GM19240 (cell line): Measurements from ENCODE around the gene GMCL2.

ENCODE experiments used
- DNase-seq: peaks from one replicate; pipeline ENCODE4 v3.0.0; 2011; ENCODE audit warnings: low spot score; ENCODE audit not compliant: insufficient read length

GMCL2 gene

DNA sequence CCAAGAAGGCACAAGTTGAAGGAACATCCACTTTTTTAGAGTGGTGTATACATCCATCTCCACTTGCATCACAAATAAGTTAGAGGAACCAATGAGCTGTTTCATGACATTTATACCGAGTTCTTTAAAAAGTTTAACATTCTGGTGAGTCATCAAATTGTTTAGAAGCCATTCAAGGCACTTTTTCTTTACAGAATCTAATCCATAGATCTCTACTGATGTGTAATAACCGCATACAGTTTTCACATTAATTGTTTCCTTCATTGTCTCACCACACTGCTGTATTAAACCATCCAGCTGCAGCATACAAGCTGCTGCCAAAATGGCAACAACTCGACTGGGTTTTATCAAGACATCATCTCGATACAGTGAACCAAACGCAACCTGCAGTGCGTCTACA, 744 bp downstream of the GMCL2 start:
- DNase-seq, result no peak

DNA sequence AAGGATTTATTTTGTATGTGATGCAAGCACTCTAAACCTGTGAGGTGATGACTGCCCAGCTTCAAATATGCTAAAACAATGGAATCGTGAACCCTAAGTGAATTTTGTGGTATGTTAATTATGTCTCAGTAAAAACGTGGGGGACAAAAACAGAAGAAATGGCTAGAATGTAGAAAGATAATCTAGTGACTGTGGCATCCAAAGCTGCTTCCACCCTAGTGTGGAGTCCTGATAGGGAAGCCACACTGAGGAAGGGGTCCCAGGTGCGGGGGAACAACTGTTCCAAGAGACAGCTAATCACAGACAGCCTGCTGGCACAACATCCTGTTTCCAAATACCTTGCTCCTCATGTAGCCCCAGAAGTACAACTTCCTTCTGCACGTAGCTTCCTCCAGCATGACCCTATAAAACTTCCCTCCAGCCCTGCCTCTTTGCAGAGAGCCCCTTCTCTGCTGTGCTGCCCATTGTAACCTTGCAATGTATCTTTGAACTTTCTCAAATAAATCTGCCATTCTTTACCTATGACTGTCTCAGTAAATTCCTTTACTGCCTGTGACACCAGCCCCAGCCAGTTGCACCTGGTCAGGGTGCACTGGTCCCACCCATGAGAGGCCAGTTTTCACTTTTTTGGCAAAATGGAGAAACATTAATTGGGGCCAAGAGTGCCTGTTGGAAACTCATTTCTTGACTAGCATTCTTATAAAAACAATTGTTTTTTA, 4.9 kb downstream of the GMCL2 start:
- DNase-seq, result no peak

DNA sequence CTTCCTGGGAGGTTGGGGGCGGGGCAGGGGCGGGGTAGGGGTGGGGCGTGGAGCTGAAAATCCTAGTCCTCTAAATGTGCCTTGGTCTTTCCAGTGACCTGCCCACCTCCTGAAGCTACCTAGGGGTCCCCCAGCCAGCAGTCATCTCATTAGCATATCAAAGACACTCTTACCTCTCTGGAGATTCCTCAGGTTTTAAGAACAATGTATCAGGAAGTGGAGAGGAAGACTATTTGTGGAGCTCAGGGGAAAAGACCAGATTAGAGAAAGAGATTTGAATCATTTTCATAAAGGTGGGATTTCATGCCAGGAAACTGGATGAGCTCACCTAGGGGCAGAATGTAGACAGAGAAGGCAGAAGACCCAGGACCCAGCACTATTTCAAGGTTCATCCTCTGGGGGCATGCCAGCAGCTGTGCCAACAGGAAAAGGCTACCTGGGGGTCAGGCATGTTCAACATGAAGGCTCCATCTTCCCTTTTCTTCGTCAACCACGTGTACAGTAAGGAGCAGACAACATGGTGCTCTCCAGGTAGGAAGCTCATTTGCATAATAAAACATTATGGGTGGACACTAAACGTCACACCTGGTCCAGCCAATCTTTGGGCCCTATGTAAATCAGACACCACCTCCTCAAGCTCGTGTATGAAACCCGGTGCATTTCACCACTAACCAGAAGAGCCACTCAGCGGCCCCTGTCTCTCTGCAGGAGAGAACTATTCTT, 6.9 kb downstream of the GMCL2 start:
- DNase-seq, result no peak

DNA sequence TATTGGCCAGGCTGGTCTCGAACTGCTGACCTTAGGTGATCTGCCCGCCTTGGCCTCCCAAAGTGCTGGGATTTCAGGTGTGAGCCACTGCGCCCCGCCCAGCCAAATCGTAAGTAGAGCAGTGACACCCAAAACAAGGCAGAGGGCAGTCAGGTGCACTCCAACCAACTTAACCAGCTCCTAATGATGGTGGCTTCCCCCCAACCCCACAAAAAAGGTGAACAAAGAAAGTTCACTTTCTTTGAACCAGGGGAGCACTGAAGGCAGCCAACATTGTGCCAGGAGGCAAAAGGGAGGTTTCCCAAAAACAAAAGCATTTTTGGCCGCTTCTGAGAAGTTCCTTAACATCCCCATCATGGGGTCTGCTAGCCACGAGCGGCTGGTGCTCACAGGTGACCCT, 9.6 kb downstream of the GMCL2 start:
- DNase-seq, result no peak

DNA sequence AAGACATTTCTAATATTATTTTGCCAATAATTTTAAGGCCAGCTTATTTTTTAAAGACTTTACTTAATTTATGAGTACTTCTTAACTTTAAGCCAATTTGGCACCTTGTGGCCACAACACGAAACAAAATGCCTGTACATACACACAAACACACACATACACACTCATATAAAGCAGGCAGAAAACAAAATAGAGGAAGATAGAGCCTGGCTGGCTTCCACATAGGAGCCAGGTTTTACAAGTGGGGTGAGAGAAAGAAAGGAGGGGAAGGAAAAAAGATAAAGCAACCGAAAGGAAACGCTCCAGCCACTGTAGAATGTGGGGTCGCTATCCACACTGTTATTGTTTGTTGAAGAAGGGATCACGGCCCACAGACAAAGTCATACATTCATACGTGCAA, 10.4 kb downstream of the GMCL2 start:
- no peak for DNase-seq

DNA sequence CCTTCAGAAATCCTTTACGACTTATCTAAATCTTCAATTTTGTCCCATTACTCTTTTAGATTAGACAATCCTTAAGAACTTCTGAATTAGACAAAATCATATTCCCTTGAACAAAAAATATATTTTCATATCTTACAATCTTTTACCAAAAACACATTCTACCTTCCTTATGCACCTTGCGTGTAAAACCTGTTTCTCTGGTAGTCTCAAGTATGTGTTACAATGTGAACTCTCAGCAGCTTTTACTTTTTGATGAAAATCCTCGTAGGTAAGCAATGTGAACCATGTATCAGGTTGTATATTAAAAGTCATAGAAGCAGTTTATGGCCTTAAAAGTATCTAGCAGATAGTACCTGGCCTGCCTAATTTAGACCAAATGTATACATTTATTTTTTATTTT, 12.7 kb downstream of the GMCL2 start:
- no peak for DNase-seq

DNA sequence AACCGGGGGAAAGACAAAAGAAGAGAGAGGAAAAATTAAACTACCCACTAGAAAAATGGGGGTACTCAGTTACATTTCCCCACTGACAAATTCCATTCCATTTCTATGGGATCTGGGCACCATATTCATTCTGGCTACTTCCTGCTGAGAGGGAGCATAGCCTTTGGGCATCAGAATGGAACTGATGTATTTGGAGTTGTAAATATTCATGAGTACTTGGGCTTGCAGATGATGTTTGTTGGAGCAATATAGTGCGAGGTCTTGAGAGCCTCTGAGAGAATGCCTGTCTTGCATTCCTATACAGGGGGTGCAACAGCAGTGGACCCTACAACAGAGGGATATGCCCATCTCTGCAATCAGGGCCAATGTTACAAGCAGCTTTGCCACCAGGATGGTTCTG, 16.7 kb downstream of the GMCL2 start:
- DNase-seq, result no peak

DNA sequence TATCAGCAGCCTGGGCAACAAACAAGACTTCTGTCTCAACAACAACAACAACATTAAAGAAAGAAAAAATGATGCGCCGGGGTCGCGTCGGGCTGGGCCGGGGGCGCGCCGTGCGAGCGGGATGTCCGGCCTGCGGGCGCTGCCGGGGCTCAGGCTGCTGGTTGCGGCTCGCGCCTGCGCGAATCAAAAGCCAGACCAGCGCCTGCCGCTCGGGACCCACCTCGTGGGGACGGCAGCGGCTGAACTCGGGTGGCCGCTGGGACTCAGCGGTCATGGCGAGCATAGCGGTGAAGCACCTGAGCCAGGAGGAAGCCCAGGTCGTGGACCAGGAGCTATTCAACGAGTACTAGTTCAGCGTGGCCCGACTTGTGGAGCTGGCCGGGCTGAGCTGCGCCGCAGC, 21.6 kb downstream of the GMCL2 start:
- DNase-seq, result no peak

DNA sequence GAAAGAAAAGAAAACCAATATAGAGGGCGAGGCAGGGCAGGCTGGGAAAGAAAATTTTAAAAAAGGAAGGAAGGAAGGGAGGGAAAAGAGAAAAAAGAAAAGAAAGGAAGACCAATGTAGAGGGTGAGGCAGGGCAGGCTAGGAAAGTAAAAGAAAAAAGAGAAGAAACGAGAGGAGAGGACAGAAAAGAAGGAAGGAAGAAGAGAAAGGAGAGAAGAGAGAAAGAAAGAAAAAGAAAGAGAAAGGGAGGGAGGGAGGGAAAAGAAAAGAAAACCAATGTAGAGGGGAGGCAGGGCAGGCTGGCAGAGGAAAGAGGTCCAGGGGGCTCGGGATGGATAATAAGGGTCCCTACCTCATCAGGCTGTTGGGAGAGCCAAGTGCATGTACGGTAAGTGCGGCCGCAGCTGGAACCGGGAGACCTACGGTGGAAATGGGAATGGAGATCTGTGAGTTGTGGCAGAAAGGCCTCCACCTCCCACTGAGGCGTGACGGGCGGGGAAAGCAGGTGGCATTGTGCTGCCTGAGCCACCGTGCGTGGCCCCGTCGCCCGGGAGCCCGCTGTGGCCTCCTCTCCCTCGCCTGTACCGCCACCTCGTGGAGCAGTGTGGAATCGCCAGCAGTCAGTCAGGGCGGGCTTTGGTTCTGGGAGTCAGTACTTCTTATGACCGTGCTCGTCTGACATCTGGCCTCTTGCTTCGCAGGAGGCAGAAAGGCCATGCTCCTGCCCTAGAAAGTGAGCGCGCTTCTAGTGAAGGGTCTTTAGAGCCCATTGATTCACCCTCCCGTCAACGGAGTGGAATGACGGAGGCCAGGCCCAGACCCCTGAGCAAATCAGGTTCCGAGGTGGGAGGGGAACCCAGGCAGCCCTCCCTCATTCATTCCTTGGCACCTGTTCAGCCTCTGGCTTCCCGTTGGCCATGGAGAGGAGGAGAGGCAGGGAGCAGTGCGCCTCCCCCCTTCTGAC, 23.1 kb downstream of the GMCL2 start:
- peak; percentile 94 for DNase-seq

DNA sequence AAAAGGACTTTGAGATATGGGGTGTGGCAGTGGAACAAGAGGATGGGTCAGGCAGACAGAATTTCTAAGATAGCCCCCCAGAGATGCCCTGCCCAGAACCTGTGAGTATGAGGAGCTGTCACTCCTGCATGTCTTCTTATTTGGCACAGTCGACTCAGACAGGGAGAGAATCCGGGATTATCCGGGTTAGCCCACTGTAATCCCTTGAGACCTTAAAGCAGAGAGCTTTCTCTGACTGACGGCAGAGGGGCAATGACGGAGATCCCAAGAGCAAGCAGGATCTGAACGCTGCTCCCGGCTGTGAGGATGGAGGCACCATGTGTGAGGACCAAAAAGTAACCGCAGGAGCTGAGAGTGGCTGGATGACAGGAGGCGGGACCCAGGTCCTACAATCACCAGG, 24.7 kb downstream of the GMCL2 start:
- no peak for DNase-seq

DNA sequence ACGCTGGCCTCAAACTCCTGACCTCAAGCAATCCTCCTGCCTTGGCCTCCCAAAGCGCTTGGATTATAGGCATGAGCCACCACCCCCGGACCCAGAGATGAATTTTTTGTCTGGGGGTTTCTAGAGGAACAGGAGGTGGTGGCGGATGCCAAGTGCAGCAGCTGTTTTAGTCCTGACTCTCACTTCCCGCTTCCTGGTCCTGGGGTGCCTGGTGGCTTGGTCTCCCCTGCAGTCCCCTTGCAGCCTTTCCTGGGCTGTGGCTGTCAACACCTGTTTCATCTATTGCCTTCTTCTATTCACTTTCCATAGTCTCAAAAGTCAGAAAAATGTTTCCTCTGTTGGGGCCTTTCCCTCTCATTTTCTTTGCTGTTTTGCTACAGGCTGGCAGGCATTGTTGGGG, 27.0 kb downstream of the GMCL2 start:
- DNase-seq, result no peak

DNA sequence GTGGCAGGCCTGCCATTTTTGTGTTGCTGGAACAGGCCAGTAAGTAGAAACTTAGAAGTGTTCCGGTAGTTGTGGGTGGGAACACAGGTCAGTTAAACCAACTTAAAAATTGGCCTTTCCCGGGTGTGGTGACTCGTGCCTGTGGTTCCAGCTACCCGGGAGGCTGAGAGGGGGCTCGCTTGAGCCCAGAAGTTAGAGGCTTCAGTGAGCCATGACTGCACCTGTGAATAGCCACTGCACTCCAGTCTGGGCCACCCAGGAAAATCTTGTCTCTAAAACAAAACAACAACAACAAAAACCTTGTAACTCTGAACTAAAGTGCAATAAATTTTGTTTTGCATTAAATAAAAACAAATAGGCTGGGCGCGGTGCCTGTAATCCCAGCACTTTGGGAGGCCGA, 32.1 kb downstream of the GMCL2 start:
- no peak for DNase-seq

DNA sequence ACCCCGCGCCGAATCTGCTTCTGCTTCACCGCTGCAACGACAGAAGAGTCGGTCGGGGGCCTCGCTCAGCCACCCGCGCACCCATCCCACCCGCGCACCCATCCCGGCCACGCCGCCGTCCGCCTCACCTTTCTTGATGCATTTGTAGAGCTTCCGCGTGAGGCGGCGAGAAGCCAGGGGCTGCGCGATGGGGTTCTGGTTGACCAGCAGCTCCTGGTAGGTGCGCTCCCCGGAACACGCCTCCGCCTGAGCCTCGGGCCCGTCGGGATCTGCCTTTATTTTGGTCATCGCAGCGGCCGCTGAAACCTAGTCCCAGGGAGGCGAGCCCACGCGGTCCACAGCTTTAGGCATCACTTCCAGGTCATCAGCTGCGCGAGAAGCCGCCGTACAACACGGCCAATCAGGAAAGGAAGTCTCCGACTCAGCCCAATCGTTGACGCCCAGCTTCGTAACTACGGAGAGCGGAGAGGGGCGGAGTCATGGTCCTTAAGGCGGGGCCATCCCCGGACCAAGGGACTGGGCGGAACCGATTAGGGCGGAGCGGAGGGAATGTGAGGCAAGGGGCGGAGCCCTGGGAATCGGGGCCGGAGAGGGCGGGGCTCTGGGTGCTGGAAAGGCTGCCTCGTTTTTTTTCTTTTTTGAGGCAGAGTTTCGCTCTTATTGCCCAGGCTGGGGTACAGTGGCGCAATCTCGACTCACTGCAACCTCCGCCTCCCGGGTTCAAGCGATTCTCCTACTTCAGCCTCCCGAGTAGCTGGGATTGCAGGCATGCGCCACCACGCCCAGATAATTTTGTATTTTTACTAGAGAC, 33.4 kb downstream of the GMCL2 start, which contains the start of gene NHP2:
NHP2 (minus strand) TSS at position 356 of the 811 bp plus-strand sequence; CDS start at position 288, 68 bp downstream.
- peak; percentile 85 for DNase-seq

DNA sequence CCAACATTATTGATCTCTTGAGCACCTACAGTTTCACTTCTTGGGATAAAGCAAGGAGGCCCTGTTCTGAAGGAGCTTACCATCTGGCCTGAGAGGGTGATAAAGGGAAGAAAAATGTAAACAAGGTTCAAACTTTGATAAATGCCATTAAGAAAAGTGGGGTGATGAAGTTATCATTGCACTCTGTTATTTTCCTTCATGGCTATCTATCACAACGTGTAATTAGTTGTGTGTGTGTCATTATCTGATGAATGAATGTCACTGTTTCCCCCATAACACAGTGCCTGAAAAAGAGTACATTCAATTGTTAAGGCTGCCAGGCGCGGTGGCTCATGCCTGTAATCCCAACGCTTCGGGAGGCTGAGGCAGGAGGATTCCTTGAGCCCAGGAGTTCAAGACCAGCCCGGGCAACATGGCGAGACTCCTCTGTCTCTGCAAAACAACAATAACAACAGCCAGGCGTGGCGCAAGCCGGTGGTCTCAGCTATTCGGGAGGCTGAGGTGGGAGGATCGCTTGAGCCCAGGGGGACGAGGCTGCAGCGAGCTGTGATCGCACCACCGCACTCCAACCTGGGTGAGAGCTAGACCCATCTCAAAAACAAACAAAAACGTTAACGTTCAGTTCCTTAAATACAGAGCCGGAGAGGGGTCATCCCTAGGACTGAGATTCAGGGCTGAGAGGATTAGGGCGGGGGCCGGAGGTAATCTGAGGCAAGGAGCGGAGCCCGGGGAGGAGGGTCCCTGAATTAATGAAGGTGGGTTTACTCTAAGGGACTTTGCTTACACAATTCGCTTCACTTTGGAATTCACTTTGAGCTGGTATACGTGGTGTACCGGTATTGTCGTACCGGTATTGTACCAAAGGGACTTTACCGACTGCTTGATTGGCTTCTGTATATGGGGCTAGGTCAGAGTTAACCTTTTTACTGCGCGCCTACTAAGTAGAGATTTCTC, 34.4 kb downstream of the GMCL2 start:
- no peak for DNase-seq

DNA sequence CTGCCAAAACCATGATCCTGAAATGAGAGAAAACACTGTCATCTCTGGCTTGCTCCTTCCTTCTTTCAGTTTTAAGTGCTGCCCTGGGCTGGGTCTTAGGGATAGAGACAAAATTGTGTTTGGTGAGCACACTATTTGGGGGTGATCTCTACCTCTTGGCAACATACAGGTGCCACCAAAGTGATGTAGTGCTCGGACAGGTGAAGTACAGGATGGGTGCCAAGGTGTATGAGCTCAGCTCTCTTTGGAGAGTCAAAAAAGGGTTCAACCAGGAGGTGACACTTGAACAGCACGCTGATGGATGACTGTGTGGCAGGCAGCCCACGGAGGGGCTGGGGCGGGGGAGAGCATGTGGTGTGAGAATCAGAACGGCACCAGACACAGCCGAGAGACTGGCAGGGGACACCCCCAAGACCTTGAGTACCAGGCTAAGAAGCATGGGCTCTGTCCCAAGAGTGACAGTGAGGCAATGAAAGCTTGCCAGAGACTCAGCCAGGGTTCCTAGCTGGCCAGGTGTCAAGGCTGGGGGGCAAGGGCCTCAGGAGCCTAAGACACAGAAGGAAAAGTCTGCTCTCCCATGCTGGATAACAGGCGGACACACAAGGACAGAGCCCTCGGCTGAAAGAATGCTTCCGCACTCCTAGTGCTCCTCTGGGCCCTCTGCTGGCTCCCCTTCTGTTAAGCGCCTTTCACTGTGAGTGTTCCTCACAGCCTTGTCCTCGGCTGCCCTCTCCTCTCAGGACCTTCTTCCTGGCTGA, 36.0 kb downstream of the GMCL2 start:
- no peak for DNase-seq

DNA sequence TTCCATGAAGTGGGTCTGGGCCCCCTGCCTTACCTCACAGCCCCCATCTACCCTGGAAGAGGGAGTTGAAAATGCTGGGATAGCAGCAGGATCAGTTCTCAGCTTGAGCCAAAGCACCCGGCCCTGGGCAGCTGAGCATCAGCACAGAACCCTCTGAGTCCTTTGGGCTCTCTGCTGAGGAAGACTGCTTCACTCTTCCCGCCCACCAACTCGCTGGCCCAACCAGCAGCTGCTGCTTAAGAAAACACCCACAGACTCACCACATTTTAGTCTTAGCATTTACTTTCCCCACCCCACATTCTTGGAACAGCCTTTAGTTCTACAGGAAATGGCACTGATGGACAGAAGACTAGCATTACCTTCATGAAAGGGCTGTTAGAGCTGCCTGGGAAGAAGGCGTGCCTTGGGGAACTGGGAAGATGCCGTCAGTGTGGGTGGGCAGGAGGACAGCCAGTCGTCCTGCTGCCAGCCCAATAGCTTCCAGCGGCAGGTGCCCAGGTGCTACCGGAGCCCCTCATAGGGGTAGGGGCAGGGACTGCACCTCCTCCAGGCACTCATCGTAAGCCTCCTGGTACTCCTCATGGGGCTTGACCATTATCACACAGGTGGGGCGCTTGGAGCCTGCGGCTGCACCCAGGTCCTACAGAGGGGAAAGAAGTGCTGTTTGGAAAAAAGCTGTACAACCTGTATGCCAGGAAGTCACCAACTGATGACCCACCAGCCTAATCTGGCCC, 37.8 kb downstream of the GMCL2 start:
- no peak for DNase-seq

DNA sequence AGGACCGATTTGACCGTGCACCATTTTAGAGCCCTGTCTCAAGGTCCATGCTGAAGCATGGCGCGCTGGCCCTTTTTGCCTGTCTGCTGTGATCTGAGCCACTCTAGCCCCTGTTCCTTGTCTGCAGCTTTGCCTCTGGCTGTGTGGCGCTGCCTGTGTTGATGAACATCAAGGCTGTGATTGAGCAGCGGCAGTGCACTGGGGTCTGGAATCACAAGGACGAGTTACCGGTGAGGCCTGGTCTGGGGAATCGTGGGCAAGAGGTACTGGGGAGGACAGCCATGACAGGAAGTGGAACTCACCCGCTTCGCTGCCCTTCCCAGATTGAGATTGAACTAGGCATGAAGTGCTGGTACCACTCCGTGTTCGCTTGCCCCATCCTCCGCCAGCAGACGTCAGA, 39.8 kb downstream of the GMCL2 start:
- no peak for DNase-seq
